ENCODE data around the gene LRRC23. TPM values are rescaled to one million over a fixed set of nuclear protein-coding genes. Genes with fewer than 3 reads are reported as not detected.

Gene LRRC23
- total and polyA plus RNA-seq, 2 of the 13 experiments (the other 11 are each of a cell fraction or from before 2014, with no cell fraction given), result 6.0 to 7.8 TPM

- TF ChIP-seq ATF5 (CRISPR knock-in tag; IDR thresholded peaks at IDR 0.05; ENCODE audit: low read depth) (peak; percentile 23; the same call in 1 of the 2 replicates), ELF3 (CRISPR knock-in tag; IDR thresholded peaks at IDR 0.05) (peak; percentile 89), ZNF276 (CRISPR knock-in tag; IDR thresholded peaks at IDR 0.05; ENCODE audit: low read depth) (no peak), ZFP91 (CRISPR knock-in tag; IDR thresholded peaks at IDR 0.05; ENCODE audit: borderline replicate concordance) (peak; percentile 96), MTF1 (CRISPR knock-in tag; IDR thresholded peaks at IDR 0.05) (no peak), KDM5A (IDR thresholded peaks at IDR 0.05; ENCODE audit: borderline replicate concordance, low read length) (no peak; the same call in 1 of the 2 replicates), GFI1 (CRISPR knock-in tag; IDR thresholded peaks at IDR 0.05; ENCODE audit: borderline replicate concordance) (peak; percentile 73; the same call in 1 of the 2 replicates), HDAC6 (IDR thresholded peaks at IDR 0.05; ENCODE audit: low read depth, low read length) (no peak), PBX3 (CRISPR knock-in tag; IDR thresholded peaks at IDR 0.05; ENCODE audit: borderline replicate concordance) (0 out of 2 replicates have a peak, but pooled peaks have one; percentile 58), SKIL (CRISPR knock-in tag; IDR thresholded peaks at IDR 0.05; ENCODE audit: borderline replicate concordance) (peak; percentile 93), ZNF329 (CRISPR knock-in tag; IDR thresholded peaks at IDR 0.05; ENCODE audit: low read depth) (peak; percentile 65; the same call in 1 of the 2 replicates), SOX13 (IDR thresholded peaks at IDR 0.05) (no peak), SOX13 (CRISPR knock-in tag; conservative IDR thresholded peaks at IDR 0.05 in 1 of 2, IDR thresholded peaks at IDR 0.05 in 1 of 2) (peak in 1 of 2 experiments; percentile 73; a peak in 2 of 4 replicates), SRF (IDR thresholded peaks at IDR 0.05; ENCODE audit: low read depth, low read length) (no peak), PLSCR1 (CRISPR knock-in tag; IDR thresholded peaks at IDR 0.05; ENCODE audit: borderline replicate concordance) (no peak), FOXP1 (IDR thresholded peaks at IDR 0.05) (no peak), FOXP1 (CRISPR knock-in tag; IDR thresholded peaks at IDR 0.05) (no peak), GLI4 (CRISPR knock-in tag; IDR thresholded peaks at IDR 0.05; ENCODE audit: borderline replicate concordance) (0 out of 2 replicates have a peak, but pooled peaks have one; percentile 51)
Observed at GRCh38 chr12:6890789-6891645, 13.6 kb upstream of the LRRC23 start (continued).
